GM18870 (cell line): ENCODE data around the gene WDR81.
"Not testable (repeated sequence)": the region's sequence is repeated elsewhere in the genome, so short reads cannot be mapped to it uniquely, and the experiment has no call there.

Experiments
- ATAC-seq: cut with Tn5 transposase; IDR thresholded peaks from one replicate; pipeline ENCODE4 v1.9.1; 2021; ENCODE audit warnings: moderate library complexity; ENCODE audit not compliant: unreplicated experiment

Gene WDR81

DNA sequence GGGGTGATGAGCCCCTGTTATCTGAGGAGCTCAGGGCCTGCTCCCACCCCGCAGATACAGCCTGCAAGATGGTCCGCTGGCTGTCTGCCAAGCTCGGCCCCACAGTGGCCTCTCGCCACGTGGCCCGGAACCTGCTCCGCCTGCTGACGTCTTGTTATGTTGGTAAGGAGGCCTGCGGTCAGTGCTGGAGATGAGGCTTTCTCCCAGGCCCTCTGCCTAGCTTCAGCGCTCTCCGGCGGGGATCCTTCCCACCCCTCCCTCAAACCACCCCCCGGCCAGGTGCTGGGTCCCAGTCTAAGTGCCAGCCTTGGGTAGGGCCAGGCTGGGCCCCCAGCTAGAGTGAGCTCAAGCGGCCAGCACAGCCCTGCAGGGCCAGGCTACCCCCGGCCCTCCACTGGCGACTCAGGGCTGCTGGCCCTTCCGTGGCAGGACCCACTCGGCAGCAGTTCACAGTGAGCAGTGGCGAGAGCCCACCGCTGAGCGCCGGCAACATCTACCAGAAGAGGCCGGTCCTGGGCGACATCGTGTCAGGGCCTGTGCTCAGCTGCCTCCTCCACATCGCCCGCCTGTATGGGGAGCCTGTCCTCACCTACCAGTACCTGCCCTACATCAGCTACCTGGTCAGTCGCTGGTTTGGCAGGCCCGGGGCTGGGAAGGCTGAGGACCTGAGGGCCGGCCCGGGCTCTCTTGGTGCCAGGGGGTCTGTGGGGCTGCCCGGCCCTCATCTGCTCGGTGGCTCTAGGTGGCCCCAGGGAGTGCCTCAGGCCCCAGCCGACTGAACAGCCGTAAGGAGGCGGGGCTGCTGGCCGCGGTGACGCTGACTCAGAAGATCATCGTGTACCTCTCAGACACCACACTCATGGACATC lies 6.1 kb downstream of the WDR81 start:
- no peak for ATAC-seq

DNA sequence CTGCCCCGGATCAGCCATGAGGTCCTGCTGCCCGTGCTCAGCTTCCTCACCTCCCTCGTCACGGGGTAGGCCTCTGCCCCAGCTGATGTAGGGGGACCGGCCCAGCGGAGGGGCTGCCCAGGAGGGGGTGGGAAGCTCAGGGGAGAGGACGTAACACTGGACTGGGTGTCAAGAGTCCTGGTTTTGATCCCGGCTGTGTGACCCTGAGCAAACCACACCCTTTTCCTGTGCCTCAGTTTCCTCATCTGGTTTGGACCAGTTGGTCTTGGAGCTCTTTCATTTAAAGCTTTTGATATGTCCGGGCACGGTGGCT lies 6.6 kb downstream of the WDR81 start:
- no peak for ATAC-seq

GRCh38 chr17:1732241-1732832 lies 7.8 kb downstream of the WDR81 start:
- no peak for ATAC-seq

- no peak for ATAC-seq
These were observed 8.4 kb downstream of the WDR81 start for GRCh38 chr17:1732833-1733321.

- ATAC-seq = no peak
These were observed 9.3 kb downstream of the WDR81 start for GRCh38 chr17:1733759-1734158.

- ATAC-seq = no peak
These were observed 10.9 kb downstream of the WDR81 start for GRCh38 chr17:1735418-1735817.

- ATAC-seq = no peak
These were observed 11.4 kb downstream of the WDR81 start for GRCh38 chr17:1735834-1736347.

DNA sequence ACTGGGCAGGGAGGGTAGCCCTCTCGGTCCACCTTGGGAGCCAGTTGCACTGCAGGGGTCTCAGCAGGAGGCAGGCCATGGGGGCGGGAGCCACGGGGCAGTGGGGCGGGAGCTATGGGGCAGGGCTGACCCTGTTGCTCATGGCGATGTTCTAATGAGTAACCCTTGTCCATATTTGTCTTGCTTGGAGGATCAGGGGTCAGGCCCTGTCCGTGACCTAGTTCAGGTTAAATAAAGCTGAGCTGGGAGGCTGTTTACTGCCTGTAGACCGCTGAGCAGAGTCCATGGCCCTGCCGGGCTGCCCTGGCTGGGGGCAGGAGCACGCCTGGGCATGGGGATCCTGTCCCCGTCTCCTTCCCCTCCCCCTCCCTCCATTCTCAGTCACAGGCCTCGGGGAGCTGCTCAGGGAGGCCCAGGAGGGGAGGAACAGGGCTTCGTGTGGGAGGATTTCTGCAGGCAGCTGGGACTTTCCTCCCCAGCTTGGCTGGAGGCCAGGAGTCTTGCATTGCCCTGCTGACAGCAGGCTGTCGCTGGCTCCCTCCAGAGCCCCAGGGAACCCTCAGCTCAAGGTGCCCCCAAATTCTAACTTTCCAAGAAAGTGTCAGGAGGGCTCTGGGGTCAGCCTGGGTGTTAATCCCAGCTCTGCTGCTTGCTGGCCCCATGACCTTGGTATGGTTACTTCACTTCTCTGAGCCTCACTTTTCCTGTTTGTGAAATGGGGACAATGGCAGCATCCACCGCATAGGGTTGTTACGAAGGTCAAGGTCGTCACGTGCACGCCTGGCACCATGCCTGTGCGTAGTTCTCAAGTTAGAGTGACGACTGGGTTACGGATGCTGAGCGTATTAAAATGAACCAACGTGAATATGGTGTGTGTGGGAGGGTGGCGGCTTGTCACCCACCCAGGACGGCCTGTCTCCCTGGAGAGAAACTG lies 12.1 kb downstream of the WDR81 start:
- ATAC-seq = no peak

- no peak for ATAC-seq
These were observed 13.2 kb downstream of the WDR81 start for GRCh38 chr17:1737531-1738291.

DNA sequence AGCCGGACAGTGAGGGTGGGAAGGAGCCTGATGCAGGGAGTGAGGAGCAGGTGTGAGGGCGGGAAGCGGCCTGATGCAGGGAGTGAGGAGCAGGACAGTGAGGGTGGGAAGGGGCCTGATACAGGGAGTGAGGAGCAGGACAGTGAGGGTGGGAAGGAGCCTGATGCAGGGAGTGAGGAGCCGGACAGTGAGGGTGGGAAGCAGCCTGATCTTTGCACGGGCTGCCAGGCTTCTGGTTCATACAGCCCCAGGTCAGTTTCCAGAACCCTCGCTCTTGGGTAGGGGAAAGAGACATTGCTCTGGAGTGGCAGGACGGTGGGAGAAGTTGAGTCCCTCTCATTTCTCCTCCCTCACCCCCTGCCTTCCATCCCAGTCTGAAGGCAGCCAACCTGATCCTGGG lies 17.4 kb downstream of the WDR81 start:
- not testable (repeated sequence) for ATAC-seq

- no peak for ATAC-seq
These were observed 18.0 kb downstream of the WDR81 start, which contains the start of gene SERPINF2 for GRCh38 chr17:1742371-1743087. TSS of gene SERPINF2 (plus strand) at chr17:1742871. CDS start at chr17:1744996, 2,125 bp downstream.

DNA sequence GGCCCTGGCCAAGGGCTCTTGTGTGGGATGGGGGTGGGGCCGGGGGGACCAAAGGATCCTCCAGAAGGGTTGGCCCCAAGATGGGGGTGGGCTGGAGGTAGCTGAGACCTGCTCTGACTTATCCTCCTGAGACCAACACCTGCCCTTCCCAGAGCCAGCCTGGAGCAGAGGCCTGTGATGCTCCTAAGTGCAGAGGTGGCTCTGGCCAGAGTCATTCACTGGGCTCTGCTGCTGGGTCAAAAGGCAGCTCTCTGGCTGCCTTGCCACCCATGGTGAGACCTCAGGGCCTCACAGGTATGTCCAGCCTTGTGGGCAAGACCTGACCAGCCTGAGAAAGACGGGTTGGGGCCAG lies 18.6 kb downstream of the WDR81 start:
- no peak for ATAC-seq

DNA sequence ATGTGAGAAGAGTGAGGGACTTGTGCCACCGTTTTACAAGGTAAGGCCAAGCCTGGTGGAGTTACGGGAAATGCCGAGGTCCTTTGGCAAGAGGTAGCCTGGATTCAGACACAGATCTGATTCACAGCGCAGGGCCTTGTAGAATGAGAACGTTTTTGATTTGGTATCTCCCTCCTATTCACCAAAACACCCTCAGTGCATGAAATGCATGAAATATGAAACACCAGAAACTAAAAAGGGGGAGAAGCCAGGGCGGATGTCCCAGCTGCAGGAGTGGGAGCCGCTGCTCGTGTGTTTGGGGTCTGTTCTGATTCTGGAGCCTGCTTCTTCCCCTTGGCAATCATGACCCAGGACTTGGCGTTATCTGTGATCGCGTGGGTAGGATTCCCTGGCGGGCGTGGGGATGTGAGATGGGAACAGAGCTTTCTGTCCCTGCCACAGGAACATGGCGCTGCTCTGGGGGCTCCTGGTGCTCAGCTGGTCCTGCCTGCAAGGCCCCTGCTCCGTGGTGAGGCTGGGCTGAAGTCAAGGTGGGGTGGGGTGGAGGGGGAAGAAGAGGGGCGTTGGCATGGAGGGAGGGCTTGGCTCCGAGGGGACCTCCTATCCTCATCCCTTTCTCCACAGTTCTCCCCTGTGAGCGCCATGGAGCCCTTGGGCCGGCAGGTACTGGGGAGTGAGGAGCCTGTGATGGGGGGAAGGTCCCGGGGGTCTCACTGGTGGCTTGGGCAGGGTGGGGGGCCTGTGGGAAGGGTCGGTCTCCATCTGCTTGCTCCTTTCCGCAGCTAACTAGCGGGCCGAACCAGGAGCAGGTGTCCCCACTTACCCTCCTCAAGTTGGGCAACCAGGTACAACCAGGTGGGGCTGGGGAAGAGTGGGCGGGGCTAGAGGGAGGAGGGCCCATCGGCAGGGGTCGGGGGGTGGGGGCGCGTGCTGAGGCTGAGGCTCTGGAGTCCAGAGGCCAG lies 20.3 kb downstream of the WDR81 start:
- ATAC-seq = no peak

- no peak for ATAC-seq
These were observed 21.1 kb downstream of the WDR81 start for GRCh38 chr17:1745513-1746020.

DNA sequence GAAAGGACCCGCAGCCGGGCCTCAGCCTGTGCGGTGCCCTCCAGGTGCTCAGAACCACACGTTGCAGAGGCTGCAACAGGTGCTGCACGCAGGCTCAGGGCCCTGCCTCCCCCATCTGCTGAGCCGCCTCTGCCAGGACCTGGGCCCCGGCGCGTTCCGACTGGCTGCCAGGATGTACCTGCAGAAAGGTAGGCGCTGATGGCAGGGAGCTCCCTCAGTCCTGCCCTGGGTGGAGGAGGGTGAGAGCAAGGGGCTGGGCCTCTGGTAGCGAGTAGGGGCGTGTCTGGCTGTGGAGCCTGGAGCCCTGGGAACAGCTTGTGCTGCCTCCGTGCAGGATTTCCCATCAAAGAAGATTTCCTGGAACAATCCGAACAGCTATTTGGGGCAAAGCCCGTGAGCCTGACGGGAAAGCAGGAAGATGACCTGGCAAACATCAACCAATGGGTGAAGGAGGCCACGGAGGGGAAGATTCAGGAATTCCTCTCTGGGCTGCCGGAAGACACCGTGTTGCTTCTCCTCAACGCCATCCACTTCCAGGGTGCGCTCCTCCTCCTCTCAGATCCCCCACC lies 22.6 kb downstream of the WDR81 start:
- no peak for ATAC-seq

DNA sequence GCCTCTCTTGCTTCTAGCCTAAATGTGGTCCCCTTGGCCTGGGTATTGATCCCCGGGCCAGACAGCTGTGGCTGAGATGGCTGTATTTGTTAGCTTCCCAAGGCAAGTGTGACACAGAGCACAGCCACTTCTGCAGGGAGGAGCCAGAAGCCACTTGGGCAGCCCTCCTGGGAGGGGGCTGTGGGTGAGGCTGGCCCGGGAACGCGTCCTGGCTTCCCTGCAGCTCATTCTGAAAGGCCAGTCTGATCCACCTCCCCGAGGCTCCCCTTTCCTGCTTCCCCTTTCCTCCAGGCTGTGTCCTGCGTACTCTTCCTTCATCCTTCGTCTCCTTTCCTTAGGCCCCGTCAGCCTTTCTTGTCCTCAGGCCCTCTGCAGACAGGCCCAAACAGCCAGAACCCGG lies 26.1 kb downstream of the WDR81 start:
- ATAC-seq = no peak

- no peak for ATAC-seq
These were observed 28.1 kb downstream of the WDR81 start for GRCh38 chr17:1752425-1753262.
